Measurements from ENCODE around the gene TIAM2.

DNA sequence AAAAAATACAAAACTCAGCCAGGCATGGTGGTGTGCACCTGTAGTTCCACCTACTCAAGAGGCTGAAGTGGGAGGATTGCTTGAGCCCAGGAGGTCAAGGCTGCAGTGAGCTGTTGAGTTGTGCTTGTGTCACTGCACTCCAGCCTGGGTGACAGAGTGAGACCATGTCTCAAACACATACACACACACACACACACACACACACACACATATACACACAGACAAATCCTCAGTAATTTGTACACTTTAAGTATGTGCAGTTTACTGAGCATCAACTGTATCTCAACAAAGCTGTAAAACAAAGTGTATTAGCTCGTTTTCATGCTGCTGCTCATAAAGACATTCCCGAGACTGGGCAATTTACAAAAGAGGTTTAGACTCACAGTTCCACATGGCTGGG lies 311.8 kb downstream of the TIAM2 start:
- TF ChIP-seq, protein P1, sequence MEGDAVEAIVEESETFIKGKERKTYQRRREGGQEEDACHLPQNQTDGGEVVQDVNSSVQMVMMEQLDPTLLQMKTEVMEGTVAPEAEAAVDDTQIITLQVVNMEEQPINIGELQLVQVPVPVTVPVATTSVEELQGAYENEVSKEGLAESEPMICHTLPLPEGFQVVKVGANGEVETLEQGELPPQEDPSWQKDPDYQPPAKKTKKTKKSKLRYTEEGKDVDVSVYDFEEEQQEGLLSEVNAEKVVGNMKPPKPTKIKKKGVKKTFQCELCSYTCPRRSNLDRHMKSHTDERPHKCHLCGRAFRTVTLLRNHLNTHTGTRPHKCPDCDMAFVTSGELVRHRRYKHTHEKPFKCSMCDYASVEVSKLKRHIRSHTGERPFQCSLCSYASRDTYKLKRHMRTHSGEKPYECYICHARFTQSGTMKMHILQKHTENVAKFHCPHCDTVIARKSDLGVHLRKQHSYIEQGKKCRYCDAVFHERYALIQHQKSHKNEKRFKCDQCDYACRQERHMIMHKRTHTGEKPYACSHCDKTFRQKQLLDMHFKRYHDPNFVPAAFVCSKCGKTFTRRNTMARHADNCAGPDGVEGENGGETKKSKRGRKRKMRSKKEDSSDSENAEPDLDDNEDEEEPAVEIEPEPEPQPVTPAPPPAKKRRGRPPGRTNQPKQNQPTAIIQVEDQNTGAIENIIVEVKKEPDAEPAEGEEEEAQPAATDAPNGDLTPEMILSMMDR (conservative IDR thresholded peaks at IDR 0.05; ENCODE audit: low read depth in 2 of 2): no peak
- TF ChIP-seq POLR2AphosphoS5 (IDR thresholded peaks at IDR 0.05; ENCODE audit: low read depth) (no peak), JUNB (IDR thresholded peaks at IDR 0.05; ENCODE audit: unreplicated experiment) (no peak), EZH2 (IDR thresholded peaks at IDR 0.05; ENCODE audit: low read depth, unreplicated experiment) (no peak), CREB1 (CRISPR knock-in tag; IDR thresholded peaks at IDR 0.05; ENCODE audit: low read depth) (no peak), ZNF114 (CRISPR knock-in tag; IDR thresholded peaks at IDR 0.05) (no peak), REST (IDR thresholded peaks at IDR 0.05; ENCODE audit: unreplicated experiment) (no peak), EZH2phosphoT487 (IDR thresholded peaks at IDR 0.05; ENCODE audit: unreplicated experiment) (no peak), ZNF331 (CRISPR knock-in tag; IDR thresholded peaks at IDR 0.05; ENCODE audit: low read depth) (no peak), STAT1 (IDR thresholded peaks at IDR 0.05; ENCODE audit: unreplicated experiment) (no peak), NANOG (IDR thresholded peaks at IDR 0.05; ENCODE audit: borderline replicate concordance) (no peak), ZNF462 (CRISPR knock-in tag; IDR thresholded peaks at IDR 0.05) (no peak)
- TF ChIP-seq, protein P2, sequence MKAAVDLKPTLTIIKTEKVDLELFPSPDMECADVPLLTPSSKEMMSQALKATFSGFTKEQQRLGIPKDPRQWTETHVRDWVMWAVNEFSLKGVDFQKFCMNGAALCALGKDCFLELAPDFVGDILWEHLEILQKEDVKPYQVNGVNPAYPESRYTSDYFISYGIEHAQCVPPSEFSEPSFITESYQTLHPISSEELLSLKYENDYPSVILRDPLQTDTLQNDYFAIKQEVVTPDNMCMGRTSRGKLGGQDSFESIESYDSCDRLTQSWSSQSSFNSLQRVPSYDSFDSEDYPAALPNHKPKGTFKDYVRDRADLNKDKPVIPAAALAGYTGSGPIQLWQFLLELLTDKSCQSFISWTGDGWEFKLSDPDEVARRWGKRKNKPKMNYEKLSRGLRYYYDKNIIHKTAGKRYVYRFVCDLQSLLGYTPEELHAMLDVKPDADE (IDR thresholded peaks at IDR 0.05): no peak
